HG02588 (cell line): ENCODE measurements around the gene UBTF.
"Not testable (repeated sequence)": the region's sequence is repeated elsewhere in the genome, so short reads cannot be mapped to it uniquely, and the experiment has no call there.

ENCODE experiments used
- ATAC-seq: cut with Tn5 transposase; IDR thresholded peaks from one replicate; pipeline ENCODE4 v1.9.1; 2021; ENCODE audit warnings: mild to moderate bottlenecking, moderate library complexity; ENCODE audit not compliant: unreplicated experiment

Gene UBTF

DNA sequence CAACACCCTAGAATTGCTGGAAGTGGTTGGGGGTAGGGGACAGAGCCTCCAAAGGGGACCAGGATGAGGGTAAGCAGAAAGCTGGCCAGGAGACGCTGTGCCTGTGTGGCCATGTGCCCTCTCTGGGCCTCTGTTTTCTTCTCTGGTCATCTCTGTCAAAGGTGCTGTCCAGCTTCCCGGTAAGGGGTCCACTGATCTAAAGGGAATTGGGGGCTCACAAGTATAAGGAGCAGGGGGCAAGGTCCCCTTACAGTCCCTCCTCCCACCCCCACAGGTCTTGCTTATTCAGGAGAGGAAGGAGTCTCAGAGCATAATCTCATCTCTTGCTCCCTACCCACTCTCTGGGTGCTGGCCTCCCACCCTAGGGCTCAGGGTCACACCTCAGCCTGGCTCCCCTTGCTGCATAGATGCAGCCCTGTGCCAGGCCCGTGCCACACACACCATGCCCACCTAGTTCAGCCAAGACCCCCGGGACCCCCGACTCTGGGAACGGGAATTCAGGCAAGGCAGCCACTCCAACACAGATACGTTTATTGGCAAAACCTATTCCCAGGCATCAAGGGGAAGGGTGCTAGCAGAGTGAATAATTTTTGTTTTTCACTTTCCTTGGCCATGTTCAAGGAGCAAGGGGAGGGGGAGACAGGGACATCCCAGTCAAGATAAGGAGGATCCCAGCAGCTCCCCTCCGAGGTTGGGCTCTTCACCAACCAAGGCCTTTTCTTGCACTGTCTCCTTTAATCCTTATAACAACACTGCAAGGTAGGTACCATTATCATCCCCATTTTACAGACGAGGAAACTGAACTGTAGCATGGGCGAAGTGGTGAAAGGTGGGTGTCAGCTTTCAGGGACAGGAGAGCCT is 28.6 kb upstream of the UBTF start:
- ATAC-seq: no peak

DNA sequence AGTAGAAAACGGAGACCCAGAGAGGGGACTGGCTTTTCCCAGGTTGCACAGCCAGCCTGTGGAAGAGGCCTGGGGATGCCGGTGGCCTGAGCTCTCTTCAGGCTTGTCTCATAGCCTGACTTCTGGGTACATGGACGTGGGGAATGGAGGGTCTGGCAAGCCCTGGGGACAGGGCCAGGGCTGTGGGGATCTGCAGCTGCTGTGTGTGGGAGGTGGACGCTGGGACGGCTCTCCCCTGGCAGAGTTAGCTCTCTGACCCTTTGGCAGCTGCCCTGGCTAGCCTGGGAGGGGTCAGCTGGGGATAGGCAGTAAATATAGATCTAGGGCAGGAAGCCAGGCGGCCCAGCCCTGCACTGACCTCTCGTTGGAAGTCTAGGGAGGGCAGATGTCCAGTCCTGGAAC is 28.0 kb upstream of the UBTF start:
- no peak for ATAC-seq

DNA sequence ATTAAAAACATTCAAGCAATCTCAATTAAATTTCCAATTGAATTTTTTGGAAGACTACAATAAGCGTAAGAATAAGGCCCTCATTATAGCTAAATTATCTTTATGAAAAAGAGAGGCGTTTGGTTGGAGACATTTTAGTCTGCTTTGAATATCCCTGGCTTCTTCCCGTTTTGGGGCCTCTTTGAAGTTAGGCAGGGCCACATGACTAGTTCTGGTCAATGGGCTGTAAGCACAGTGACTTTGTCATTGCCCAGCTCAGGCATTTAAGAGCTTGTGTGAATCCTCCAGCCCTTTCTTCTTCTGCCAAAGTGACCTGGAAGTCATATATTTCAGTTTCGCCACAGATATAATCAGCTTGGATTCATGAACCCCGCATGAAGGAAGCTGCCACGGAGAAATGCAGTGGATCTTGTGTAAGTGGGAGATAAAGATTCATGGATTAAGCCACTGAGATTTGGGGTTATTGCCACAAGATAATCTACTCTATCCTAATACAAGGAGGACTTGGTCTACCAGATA is 21.7 kb upstream of the UBTF start:
- ATAC-seq: no peak

DNA sequence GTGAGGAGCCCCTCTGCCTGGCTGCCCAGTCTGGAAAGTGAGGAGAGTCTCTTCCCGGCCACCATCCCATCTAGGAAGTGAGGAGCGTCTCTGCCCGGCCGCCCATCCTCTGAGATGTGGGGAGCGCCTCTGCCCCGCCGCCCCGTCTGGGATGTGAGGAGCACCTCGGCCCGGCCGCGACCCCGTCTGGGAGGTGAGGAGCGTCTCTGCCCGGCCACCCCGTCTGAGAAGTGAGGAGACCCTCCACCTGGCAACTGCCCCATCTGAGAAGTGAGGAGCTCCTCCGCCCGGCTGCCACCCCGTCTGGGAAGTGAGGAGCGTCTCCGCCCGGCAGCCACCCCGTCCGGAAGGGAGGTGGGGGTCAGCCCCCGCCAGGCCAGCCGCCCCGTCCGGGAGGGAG is 18.4 kb upstream of the UBTF start:
- not testable (repeated sequence) for ATAC-seq

DNA sequence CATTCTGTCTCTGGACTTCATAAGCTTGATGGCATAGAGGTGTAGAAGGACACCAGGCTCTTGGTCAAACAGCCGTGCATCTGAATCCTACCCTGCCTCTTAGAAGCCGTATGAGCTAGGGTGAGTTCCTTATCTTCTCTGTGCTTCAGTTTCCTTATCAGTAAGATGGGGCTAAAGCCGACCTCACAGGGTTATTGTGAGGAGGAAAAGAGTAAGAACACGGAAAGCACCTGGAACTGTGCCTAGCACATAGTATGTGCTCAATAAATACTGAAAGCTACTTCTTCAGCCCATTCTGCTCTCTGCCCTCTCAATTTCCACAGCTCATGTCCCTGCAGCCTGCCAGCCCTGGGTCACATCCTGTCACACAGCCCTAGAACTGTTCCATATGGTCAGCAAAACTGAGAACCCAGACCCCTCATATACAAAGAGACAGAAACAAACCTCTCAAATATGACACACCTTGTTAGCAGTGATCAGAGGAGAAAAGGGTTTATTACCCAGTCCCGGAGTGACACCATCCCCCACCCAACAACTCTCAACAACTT is 17.0 kb upstream of the UBTF start:
- ATAC-seq: no peak

DNA sequence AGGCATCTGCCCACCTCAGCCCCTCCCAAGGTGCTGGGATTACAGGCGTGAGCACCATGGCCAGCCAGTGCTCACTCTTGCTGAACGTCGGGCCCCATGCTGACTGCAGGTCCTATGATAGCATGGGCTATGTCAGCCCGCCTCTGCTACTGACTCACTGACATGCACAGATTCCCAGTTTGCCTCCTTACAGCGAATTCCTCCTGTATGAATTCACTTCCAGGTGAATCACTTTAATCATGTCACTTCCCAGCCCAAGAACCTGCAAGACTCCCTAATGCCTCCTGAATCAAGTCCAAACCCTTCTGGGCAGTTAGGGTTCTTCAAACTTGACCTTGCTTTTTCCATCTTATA is 16.1 kb upstream of the UBTF start:
- ATAC-seq: no peak

DNA sequence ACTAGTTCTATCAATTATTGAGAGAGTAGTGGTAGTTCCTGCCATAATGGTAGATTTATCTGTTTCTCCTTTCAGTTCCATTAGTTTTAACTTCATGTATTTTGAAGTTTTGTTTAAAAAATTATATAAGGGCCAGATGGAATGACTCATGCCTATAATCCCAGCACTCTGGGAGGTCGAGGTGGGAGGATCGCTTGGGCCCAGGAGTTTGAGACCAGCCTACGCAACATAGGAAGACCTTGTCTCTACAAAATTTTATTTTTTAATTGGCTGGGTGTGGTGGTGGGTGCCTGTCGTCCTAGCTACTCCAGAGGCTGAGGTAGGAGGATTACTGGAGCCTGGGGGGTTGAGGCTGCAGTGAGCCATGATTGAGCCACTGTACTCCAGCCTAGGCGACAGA is 14.1 kb upstream of the UBTF start:
- no peak for ATAC-seq

DNA sequence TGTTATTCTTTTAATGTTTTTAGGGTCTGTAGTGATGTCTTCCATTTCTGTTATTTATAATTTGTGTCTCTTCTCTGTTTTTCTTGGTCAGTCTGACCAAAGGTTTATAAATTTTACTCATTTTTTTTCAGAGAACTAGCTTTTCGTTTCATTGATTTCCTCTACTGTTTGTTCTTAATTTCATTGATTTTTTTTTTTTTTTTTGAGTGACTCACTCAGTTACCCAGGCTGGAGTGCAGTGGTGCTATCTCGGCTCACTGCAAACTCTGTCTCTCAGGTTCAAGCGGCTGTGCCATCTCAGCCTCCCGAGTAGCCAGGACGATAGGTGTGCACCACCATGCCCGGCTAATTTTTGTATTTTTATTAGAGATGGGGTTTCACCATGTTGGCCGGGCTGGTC is 12.6 kb upstream of the UBTF start:
- ATAC-seq: no peak

DNA sequence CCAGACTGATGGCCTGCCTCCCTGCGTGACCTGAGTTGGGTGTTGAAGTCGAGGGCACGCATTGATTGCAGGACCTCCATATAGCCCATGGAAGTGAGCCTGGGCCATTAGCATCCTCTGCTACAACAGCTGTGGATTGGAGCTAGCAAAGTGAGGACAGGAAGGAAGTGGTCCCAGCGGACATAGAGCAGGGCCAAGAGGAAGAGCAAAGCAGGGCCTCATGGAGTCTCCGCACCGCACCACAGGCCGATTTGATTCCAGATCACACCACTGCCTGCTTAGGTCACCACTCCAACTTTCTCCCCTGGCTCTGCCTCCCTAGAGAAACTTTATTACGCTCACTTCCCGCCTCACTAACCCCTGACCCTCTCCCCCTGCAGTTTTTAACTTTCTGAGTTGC is 10.7 kb upstream of the UBTF start:
- ATAC-seq: no peak

DNA sequence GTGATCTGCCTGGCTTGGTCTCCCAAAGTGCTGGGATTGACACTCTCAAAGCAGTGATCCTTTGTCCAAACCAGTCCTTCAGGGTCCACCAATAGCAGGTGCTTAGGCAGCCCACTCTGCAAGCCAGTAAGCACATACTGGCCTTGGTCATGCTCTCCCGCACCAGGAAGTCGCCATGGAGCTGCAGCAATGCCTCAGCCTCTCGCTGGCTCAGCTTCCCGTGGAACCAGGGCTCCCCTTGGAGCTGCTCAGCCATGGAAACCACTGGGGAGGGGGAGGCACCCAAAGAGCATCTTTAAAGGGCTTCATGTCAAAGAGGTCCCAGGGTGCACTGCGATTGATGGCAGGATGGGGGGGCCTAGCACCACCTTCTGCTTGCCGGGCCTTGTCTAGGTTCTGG is 9.6 kb upstream of the UBTF start:
- no peak for ATAC-seq

DNA sequence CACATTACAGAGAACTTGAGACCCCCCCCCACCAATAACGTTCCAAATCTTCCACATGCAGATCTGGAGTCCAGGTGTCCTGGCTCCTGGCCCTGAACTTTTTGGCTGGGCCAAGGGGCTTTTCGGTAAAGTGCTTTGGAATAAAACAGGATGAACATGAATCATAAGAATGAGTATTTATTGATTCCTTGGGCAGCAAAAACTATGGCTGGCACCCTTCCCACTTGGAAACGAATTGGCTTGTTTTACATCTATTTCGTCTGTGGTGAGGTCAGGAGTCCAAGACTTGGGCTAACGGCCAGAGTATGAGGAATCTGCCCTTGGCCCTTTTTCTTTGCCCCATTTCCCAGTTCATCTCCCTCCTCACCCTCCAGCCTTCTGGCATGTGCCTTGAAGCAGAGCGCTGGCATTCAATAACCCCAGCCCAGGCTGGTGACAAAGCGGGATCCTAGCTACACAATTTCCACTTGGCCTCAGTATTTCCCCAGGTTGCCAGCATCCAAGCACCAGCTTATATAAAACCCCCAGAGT is 4.1 kb upstream of the UBTF start:
- ATAC-seq: no peak

DNA sequence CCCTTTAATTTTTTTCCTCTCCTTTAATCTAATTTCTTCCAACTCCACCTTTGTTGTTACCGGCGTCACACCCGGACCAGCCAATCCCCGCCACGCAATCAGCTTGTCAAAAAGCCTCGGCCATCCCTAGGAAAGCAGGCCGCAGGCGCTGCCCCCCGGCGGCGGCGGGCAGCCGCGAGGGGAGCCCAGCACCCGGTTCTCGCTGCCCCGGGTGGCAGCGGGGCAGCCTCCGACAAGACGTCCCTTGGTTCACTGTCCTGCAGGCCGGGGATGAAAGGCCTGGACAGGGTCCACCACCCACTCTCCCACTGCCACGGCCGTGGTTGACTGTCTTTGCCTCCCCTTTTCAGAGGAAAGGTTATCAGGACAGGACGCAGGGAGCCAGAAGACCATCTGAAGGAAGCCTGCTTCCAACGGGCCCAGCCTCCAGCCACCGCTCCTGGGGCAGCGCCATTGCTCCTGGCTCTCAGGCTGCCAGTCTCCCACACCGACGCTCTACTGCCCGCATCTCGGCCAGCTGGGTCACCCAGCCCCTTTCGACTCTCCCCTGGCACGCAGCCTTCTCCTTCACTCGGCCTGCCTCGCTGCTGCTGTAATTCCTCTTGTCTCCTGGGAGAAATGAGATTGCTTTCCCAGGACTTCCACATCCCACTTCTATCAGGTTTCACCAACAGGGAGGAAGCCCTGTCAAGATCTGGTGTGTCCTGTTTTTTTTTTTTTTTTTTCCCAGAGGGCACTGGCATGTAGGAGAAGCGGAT is 2.8 kb upstream of the UBTF start:
- no peak for ATAC-seq

DNA sequence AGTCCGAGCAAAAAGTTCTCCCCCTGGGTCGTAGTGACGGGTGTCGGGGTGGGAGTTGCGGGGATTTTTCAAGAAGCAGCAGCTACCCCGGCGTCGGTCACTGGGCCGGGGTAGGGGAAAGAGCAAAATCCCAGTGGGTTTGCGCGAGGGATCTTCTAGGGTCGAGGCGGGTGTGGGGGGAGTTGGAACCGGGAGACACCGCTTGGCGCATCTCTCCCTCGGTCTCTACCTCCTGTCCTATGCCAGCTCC is 2.3 kb upstream of the UBTF start:
- ATAC-seq: no peak

DNA sequence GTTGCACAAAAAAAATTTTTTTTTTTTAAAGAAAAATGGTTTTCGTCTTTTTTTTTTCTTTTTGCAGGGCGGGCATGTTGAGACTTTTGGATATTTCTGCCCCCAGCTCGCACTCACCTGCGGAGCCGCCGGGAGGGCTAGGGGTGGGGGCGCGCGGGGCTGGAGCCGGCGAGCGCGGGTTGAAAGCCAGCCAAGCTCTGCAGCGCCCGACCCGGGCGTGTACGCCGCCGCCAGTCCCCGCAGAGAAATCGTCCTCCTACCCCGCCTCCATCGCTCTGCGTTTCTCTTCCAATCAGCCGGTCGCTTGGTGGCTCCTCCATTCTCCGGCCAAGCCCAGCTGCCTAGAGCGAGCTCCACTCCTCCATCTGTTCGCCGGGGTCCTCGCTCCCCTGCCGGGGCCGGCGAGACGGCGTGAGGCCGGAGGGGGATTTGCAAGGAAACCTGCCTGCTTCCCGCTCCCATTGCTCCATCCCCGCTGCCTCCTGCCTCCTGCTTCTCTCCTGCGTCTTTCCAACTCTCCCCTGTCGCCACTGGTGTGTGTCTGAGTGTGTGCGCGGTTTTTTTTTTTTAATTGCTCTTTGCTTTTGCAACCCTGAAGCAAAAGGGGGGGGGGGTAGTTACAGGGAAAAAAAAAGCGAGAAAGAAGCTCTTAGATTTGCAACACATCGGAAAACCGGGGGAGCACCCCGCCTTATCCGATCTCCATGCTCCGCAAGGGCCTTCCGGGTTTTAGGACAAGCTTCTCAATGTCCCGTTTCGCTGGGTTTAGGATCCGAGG is 1.8 kb upstream of the UBTF start:
- no peak for ATAC-seq

DNA sequence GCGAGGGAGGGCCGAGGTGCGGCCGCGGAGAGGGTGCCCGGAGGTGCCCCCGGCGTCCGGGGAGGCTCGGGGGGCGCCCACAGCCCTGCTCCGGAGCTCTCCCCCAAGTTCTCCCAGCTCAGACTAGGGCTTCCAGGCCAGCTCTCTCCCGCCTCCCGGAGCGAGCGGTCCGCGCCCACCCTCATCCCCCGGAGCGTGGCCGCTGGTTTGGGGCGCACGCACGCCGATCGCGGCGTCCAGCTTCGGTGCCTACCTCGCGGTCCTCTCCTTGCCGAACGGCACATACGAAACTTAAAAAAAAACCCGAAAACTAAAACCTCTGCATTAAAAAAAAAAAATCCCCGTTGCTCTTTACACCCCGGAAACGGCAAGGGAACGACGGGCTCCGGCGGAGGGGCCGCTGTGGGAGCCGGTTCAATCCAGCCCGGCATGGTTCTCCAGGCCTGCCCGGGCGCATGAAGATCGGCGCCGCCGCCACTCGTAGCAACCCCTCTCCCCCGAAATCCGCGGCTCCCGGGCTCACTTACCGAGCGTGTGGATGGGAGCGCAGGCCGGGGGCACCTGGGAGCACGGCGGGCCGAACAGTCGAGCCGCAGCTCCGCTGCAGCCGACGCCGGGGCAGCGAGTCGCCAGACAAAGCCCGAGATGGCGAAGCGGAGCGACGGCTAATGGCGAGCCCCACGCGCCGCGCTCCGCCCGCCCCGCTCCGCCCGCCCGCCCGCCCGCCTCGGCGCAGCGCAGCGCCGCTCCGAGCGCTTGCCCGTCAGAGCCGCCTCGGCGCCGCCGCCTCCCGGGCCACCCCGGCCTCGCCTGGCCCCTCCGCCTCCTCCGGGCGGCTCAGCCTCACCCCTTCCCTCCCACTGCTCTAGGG is 973 bp upstream of the UBTF start:
- ATAC-seq: peak; percentile 1

DNA sequence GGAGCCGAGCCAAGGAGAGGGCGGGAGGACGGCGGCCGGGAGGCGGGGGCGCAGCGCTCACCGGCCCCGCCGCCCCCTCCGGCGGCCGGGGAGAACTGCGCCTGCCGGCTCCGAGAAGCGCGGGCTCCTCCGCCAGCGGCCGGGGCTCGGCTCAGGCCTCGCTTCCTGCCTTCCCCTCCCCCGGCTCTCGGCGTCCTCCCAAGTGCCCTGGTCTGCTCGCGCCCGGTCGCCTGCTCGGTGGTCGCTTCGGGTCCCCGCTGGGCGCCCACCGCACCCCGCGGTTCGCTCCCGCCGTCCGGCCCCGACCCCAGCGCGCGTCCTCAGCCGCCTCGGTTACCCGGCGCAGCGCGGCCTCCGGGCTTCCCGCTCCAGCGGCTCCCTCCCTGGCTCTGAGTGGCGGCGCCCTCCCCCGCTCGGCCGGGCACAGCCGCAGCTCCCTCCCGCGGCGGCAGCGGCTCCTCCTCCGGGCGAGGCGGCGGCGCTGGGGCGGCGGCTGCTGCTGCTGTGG is 313 bp downstream of the UBTF start:
- ATAC-seq: peak; percentile 31

DNA sequence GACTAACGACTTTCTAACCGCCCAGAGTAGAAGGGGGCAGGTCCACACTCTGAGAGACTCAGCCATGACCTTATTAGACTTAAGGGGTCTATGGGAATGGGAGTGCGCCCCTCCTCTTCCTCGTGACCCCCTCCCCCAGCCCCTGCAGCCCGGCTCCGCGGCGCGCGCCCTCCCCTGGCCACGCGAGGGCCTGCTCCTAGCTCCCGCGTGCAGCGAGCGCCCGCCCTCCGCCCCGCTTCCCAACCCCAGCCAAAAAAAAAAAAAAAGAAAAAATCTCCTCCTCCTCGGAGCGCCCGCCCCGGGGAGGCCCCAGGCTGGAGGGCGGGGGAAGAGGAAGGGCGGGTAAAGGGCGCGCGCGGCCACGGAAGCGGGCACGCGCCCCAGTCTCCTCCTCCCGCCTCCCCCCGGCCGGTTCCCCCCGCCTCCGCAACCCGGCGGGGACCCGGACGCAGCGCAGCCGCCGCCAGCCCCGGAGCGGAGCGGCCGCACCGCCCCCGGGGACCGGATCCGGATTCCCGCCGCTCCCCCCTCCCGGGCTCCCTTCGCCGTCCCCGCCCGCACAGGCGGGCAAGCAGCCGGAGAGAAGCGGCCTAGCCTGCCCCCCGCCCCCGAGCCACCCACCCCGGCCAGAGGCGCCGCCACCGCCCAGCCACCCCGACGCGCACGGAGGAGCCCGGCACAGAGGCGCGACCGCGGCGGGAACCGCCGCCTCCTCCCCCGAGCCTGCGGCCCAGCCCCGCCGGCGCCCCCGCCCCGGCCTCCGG is 949 bp downstream of the UBTF start:
- ATAC-seq: peak; percentile 27

DNA sequence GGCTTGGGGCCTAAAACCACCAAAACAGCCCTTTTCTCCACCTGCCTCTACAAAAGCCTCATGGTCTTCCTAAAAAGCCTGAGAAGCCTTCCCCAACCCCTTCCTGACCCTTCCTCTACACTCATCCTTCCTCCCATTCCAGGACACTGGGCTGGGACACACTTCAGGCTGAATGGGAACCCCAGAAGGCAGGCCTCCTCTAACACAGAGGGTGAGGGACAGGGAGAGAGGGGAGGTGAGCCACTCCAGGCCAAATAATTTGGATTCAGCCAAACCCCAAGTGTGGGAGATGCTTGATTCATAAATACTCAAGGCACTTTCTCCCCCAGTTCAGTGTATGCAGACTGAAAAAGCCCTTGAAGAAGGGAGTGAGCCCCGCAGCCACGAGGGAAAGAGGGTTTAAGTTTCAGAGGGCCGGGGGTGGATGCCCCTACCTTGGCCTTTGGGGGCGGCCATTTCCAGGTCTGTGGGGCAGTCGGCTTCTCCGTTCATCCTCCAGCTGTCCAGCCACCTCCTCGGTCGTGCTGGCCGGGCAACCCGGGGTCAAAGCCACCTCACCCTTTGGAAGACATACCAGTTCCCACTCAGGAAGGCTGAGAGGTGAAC is 1.6 kb downstream of the UBTF start:
- ATAC-seq: no peak

DNA sequence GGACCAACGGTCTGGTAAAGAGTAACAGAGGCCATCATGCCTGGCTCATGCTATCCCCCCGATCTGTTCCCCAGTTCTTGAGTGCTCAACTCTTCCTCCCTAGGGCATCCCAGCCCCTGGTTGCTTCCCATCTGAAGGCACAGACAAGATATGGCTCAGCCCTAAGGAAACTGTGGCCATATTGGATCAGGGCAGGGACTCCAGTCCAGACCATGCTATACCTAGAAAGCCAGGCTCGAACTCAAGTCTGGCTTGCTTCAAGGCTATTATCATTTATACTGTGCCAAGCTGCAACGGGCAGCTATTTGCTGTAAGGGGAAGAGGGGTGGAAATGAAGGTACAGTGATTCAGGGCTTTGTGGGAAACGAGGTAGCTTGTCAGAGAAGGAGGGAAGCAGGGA is 2.8 kb downstream of the UBTF start:
- no peak for ATAC-seq
